Measurements from ENCODE around the gene SORBS2. TPM values are rescaled to one million over a fixed set of nuclear protein-coding genes. Genes with fewer than 3 reads are reported as not detected.

The SORBS2 gene
- total RNA-seq, 1 donor: under 0.01 TPM

GRCh38 chr4:185599553-185600243 is 212.3 kb downstream of the SORBS2 start:
- no peak for DNase-seq (ENCODE audit: low read depth in 2 of 3, low spot score in 2 of 3)

DNA sequence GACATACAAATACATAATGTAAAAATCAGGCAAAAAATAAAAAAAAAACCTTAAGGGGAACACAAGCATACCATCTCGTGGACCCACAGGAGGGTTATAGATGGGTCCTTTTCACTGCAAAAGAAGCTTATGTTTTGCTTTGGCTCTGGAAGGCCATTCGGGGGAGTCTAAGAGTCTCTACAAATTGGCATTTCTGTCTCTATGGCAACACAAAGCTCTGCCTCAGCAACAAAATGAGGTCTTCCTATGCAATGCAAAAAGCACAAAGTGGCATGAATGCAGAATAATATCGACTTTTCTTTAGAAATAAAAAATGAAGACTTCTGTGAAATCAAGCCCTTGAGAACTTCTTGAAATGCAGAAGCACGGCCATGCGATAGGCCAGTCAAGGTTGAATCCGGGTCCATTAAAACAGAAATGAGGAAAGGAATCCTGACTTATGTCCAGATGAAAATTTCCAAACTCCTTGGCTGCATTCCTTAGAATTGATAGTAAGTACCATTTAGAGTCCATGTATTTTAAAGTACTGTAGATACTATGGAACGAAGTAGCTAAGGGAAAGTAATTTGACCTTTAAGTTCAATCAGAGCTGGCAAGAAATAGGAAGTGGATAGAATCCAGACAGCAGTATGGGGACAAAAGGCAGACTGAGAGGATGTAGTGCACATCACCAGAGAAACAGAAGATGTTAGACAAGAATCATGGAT is 213.0 kb downstream of the SORBS2 start:
- DNase-seq (ENCODE audit: low read depth in 2 of 3, low spot score in 2 of 3): no peak

DNA sequence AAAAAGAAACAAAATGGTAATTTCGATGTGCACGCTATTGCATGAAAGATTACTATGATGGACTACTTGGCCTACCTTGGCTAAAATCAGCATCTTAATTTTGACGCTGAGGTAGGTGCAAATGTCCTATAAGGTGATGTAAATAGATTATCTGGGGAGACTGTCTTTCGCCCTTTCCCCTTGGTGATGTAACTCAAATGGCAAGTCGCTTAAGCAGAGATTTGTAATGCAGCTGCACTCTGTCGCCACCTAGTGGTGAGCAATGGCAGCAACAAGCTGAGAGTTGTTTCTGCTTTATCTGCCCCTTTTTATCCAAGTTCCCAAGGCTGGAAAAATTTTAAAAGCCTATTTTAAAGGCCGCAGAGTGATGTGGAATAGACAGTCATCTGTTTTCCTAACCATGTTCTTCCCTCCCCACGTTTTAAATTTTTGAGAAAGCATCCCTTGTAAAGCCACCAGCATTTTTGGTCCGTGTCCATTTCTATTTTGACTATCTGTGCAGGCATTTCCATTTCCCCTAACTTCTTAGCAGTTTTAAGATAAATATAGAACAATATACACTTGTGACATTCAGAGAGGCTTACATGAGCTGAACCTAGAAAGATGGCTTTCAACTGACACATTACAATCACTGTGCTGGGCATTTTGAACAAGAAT is 214.3 kb downstream of the SORBS2 start:
- DNase-seq (ENCODE audit: low read depth in 2 of 3, low spot score in 2 of 3): peak; percentile 37 to 77 (median 68)

- DNase-seq (ENCODE audit: low read depth in 2 of 3, low spot score in 2 of 3): no peak
These were observed 219.0 kb downstream of the SORBS2 start for GRCh38 chr4:185592845-185593488.

GRCh38 chr4:185592438-185592837 is 219.6 kb downstream of the SORBS2 start:
- DNase-seq (ENCODE audit: low read depth in 2 of 3, low spot score in 2 of 3): no peak

DNA sequence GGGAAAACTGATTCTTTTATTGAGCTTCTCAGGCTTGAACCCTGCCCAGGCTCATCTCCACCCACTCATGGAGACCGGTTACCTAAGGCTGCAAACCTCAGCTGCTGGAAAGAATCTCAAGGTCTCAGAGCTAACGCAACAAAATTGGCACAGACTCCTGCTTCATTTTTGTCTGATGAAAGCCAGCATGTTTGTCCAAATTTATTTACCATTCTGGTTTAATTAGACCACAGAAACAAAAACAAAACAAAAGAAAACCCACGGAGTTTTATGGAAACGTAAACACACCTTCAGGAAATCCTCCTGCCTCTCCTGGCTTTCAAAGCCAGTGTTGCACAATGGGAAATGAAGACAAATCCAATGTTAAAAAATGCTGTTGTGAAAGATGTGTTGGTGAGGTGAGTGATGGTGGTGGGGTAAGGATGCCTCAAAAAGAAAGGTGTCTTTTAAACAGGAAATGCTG is 220.3 kb downstream of the SORBS2 start:
- no peak for DNase-seq (ENCODE audit: low read depth in 2 of 3, low spot score in 2 of 3)

DNA sequence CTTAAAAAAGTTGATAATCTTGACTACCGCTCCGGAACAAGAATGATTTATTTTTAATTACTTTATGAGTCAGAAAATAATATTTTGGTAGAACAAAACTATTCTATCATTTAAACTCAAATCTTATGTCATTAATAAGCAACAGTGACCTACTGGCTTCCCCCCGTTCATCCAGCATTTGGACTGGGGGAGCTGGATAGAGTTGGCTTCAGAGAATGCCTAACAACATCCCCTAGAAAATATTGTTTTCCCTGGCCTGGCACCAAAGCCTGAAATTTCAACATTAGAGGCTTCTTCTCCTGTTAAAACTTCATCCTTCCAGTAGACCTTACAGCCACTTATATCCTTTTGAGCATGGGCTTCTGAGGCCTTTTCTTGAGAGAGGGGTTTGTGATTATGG is 221.0 kb downstream of the SORBS2 start:
- no peak for DNase-seq (ENCODE audit: low read depth in 2 of 3, low spot score in 2 of 3)

- no peak for DNase-seq (ENCODE audit: low read depth in 2 of 3, low spot score in 2 of 3)
These were observed 222.7 kb downstream of the SORBS2 start for GRCh38 chr4:185589067-185589836.

DNA sequence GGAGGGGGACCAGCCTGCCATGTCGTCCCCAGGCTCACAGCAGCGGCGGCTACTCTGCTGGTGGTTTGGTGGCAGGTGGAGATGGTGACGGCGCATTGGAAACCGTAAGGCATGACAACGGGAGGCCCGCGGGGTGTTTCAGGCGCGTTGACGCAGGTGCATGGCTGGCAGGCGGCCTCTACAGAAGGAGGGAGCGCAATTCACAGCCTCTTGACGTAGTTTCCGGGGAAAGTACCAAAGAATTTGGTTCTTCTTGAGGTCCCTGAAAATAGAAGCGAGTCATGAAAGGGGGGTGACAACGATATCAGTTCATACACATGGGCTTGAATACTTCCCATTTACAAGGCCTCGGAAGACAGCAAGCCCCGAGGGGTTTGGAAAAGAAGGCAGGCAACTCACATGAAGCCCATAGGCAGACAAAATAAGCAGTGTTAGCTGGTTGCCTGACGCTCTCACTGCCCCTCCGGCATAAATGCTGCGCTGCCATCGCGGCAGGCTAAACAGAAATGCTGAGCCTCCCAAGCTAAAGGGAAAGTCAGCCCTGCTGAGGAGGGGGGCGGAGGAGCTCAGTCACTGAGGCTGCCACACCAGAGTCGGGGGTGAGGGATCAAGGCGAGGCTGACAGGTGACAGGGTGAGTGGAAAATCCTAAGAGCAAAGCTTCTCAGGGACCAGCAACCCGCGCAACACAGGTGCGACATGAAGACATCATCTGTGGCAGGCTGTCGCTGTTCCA is 224.4 kb downstream of the SORBS2 start:
- peak; percentile 30 to 89 (median 87) for DNase-seq (ENCODE audit: low read depth in 2 of 3, low spot score in 2 of 3)

GRCh38 chr4:185587030-185587426 is 225.0 kb downstream of the SORBS2 start:
- no peak for DNase-seq (ENCODE audit: low read depth in 2 of 3, low spot score in 2 of 3)

- no peak for DNase-seq (ENCODE audit: low read depth in 2 of 3, low spot score in 2 of 3)
These were observed 226.8 kb downstream of the SORBS2 start for GRCh38 chr4:185585211-185585610.

- DNase-seq (ENCODE audit: low read depth in 2 of 3, low spot score in 2 of 3): no peak
These were observed 228.2 kb downstream of the SORBS2 start for GRCh38 chr4:185583813-185584212.

- DNase-seq (ENCODE audit: low read depth in 2 of 3, low spot score in 2 of 3): no peak
These were observed 229.2 kb downstream of the SORBS2 start for GRCh38 chr4:185582651-185583400.

- DNase-seq (ENCODE audit: low read depth in 2 of 3, low spot score in 2 of 3): no peak
These were observed 231.3 kb downstream of the SORBS2 start for GRCh38 chr4:185580699-185581098.

GRCh38 chr4:185578284-185578683 is 233.7 kb downstream of the SORBS2 start:
- DNase-seq (ENCODE audit: low read depth in 2 of 3, low spot score in 2 of 3): no peak

DNA sequence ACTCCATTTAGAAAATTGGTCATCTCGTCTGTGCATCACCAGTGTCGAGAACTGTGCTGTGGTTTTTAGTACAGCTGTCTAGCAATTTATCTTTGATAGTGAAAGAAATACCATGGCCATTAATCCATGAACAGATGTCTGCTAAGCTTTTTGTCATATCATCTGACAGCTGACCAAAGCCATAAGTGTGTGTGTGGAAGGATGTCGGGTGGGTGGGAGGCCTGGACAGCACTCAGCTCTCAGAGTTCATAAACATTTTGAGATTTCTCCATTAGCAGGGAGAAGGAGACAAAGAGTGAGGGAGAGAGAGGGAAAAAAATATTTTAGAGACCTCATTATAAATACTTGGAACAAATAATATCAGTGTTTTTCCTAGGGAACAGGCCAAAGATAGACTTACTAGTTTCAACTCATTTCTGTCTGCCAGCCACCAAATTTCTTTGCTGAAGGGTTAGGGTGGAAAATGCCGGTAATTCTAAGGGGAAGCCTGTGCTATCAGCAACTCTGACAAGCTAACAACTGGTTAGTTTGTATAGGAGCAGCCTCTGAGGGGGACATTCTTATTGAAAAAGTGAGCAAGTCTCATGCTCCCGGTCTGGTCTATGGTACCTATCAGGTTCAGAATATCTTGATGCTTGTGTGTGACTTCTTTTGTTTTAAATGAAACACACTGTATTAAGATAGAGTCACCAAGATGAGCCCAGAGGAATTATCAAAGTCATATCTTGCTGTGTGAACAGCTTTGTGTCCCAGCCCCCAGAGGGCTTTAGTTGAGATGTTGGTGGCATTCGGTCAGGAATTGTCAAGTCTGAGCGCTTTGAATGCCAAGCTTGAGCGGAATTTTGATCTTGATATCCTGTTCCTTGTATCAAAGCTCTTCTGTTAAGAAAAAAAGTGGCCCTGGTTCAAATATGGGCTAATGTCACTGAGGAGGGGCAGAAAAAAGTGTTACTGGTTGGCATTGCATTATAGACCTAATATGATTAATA is 234.7 kb downstream of the SORBS2 start:
- no peak for DNase-seq (ENCODE audit: low read depth in 2 of 3, low spot score in 2 of 3)

GRCh38 chr4:185576314-185576961 is 235.6 kb downstream of the SORBS2 start:
- no peak for DNase-seq (ENCODE audit: low read depth in 2 of 3, low spot score in 2 of 3)

Data from hematopoietic multipotent progenitor cell (in vitro differentiated cells).